Loucy (cell line): Measurements from ENCODE around the gene MAT2A.

Experiments used
- H2AFZ ChIP-seq: fragments of 200-600 bp; sonication (generic); 2 replicates; pipeline ENCODE4 v1.6.0; 2016; ENCODE audit warnings: antibody characterized with exemption, mild to moderate bottlenecking, low read length, moderate library complexity
- H3F3A ChIP-seq: fragments of 200-600 bp; 2 replicates; pipeline ENCODE4 v1.6.0; 2016; ENCODE audit warnings: antibody characterized with exemption, low read depth, mild to moderate bottlenecking
- H3K27me3 ChIP-seq: fragments of 200-600 bp; sonication (generic); 2 replicates; pipeline ENCODE4 v1.6.1; 2014; ENCODE audit warnings: low read length, mild to moderate bottlenecking; ENCODE audit not compliant: insufficient read depth, poor library complexity, severe bottlenecking
- H3K36me3 ChIP-seq: fragments of 200-600 bp; sonication (generic); 2 replicates; pipeline ENCODE4 v1.6.1; 2016; ENCODE audit warnings: low read length; ENCODE audit not compliant: insufficient read depth
- H3K4me1 ChIP-seq: fragments of 200-600 bp; sonication (generic); 2 replicates; pipeline ENCODE4 v1.5.1; 2014; ENCODE audit warnings: low read length, mild to moderate bottlenecking; ENCODE audit not compliant: insufficient read depth, poor library complexity, severe bottlenecking
- H3K4me2 ChIP-seq: fragments of 200-600 bp; sonication (generic); 2 replicates; pipeline ENCODE4 v1.6.0; 2014; ENCODE audit warnings: antibody characterized with exemption, low read length, low read depth, mild to moderate bottlenecking; ENCODE audit not compliant: poor library complexity, severe bottlenecking
- H3K4me3 ChIP-seq: fragments of 200-600 bp; sonication (generic); 2 replicates; pipeline ENCODE4 v1.5.1; 2014; ENCODE audit warnings: low read length, mild to moderate bottlenecking, mixed read lengths; ENCODE audit not compliant: poor library complexity, severe bottlenecking
- H3K79me2 ChIP-seq: fragments of 200-600 bp; sonication (generic); 2 replicates; pipeline ENCODE4 v1.6.1; 2014; ENCODE audit warnings: low read length; ENCODE audit not compliant: insufficient read depth
- H3K9ac ChIP-seq: fragments of 200-600 bp; sonication (generic); 2 replicates; pipeline ENCODE4 v1.6.0; 2014; ENCODE audit warnings: mild to moderate bottlenecking, low read depth, low read length, moderate library complexity; ENCODE audit not compliant: poor library complexity, severe bottlenecking
- H3K9me2 ChIP-seq: fragments of 200-600 bp; sonication (generic); replicated peaks from 2 replicates; pipeline ENCODE4 v1.6.1; 2016; ENCODE audit warnings: low read depth, low read length, mixed read lengths
- H3K9me3 ChIP-seq: fragments of 200-600 bp; sonication (generic); 2 replicates; pipeline ENCODE4 v1.6.1; 2014; ENCODE audit warnings: mild to moderate bottlenecking, antibody characterized with exemption, low read length, low read depth; ENCODE audit not compliant: insufficient read depth
- H4K20me1 ChIP-seq: fragments of 200-600 bp; sonication (generic); 2 replicates; pipeline ENCODE4 v1.6.0; 2014; ENCODE audit warnings: antibody characterized with exemption, low read length, mild to moderate bottlenecking; ENCODE audit not compliant: insufficient read depth, poor library complexity, severe bottlenecking
- CTCF ChIP-seq: fragments of 200-600 bp; sonication (generic); conservative IDR thresholded peaks from 2 replicates; pipeline ENCODE4 v1.5.1; 2014; ENCODE audit warnings: mild to moderate bottlenecking, antibody characterized with exemption, low read length
- EZH2phosphoT487 ChIP-seq: fragments of 200-600 bp; IDR thresholded peaks from 2 replicates; pipeline ENCODE4 v1.6.1; 2018; ENCODE audit warnings: antibody characterized with exemption, mild to moderate bottlenecking, moderate library complexity, borderline replicate concordance

MAT2A gene

GRCh38 chr2:85588236-85588635 lies 49.3 kb downstream of the MAT2A start:
- peaks cover 43% of the 10 kb centered on the region for H3K79me2 ChIP-seq
- 0 out of 2 replicates have a peak, but pooled peaks cover 12% of the 10 kb centered on the region for H3F3A ChIP-seq
- TF ChIP-seq CTCF (no peak), EZH2phosphoT487 (no peak)
- no peaks in the 10 kb centered on the region for H4K20me1 ChIP-seq
- peak overlapping the region; percentile 71 for H3K9ac ChIP-seq
- no peaks in the 10 kb centered on the region for H3K27me3 ChIP-seq
- peaks cover 66% of the 10 kb centered on the region for H3K4me1 ChIP-seq
- H2AFZ ChIP-seq: no peak overlapping the region
- no peaks in the 10 kb centered on the region for H3K9me2 ChIP-seq
- H3K4me3 ChIP-seq: peak overlapping the region; percentile 63
- H3K36me3 ChIP-seq: no peaks in the 10 kb centered on the region
- H3K9me3 ChIP-seq: no peaks in the 10 kb centered on the region
- H3K4me2 ChIP-seq: peak overlapping the region; percentile 85

DNA sequence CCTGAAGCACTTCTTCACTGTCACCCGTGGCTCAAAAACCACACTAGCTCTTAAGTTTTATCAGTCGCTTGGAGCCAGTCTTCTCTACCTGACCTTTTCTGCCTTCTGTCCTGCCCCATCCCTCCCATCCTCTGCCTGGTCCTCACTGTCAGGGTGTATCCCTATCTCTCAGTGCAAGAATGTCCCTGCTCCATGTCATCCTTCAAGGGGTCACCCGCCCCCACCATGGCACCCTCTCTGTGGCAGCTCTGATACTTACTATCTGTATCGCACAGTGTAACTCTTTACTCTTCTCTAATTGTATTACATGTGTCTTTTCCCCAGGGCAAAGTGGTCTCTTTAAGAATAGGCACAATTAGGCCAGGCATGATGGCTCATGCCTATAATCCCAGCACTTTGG lies 49.7 kb downstream of the MAT2A start:
- Histone ChIP-seq H3K4me3 (peak overlapping the region; percentile 63), H3F3A (0 out of 2 replicates have a peak, but pooled peaks cover 12% of the 10 kb centered on the region), H4K20me1 (no peaks in the 10 kb centered on the region), H3K9me2 (no peaks in the 10 kb centered on the region), H3K27me3 (no peaks in the 10 kb centered on the region), H3K9me3 (no peaks in the 10 kb centered on the region), H2AFZ (no peak overlapping the region), H3K79me2 (peaks cover 43% of the 10 kb centered on the region), H3K9ac (peak overlapping the region; percentile 71), H3K36me3 (no peaks in the 10 kb centered on the region), H3K4me2 (peak overlapping the region; percentile 85), H3K4me1 (peaks cover 65% of the 10 kb centered on the region)
- TF ChIP-seq EZH2phosphoT487 (no peak), CTCF (no peak)

DNA sequence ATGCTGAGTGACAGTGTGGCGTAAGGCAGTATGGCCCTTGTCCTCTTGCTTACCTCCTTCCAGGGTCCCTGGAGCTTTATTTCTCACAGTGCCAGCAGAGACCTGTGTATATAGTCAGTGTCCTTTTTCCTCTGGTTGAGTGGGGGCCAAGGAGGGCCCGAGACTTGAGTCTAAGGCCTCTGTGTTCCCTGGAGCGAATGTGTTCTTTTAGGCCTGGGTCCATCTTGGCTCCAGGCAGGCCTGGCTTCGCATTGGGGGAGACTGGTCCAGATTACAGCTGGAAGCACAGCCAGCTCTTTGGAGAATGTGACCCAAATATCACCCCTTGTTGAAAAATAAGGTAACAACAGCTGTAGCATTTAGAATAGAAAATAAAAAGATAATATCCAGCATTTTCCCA lies 50.2 kb downstream of the MAT2A start:
- no peak overlapping the region for H2AFZ ChIP-seq
- H3K9me3 ChIP-seq: no peaks in the 10 kb centered on the region
- H3K79me2 ChIP-seq: peaks cover 46% of the 10 kb centered on the region
- peaks cover 60% of the 10 kb centered on the region for H3K4me1 ChIP-seq
- H3K4me2 ChIP-seq: peak overlapping the region; percentile 85
- peak overlapping the region; percentile 71 for H3K9ac ChIP-seq
- no peaks in the 10 kb centered on the region for H3K27me3 ChIP-seq
- no peaks in the 10 kb centered on the region for H3K9me2 ChIP-seq
- TF ChIP-seq CTCF (no peak), EZH2phosphoT487 (no peak)
- no peaks in the 10 kb centered on the region for H3K36me3 ChIP-seq
- H4K20me1 ChIP-seq: no peaks in the 10 kb centered on the region
- H3K4me3 ChIP-seq: peak overlapping the region; percentile 63
- 0 out of 2 replicates have a peak, but pooled peaks cover 12% of the 10 kb centered on the region for H3F3A ChIP-seq
